Sciatic nerve (tissue), 2 donors: ENCODE data around the gene ARPC5L. TPM values are rescaled to one million over a fixed set of nuclear protein-coding genes. Genes with fewer than 3 reads are reported as not detected.
"Not testable (repeated sequence)": the region's sequence is repeated elsewhere in the genome, so short reads cannot be mapped to it uniquely, and the experiment has no call there.

ENCODE experiments used
- ATAC-seq: fragments of 200-7000 bp; cut with Tn5 transposase; one replicate; pipeline ENCODE4 v1.9.1; 2020; ENCODE audit warnings: mild to moderate bottlenecking, moderate library complexity
- DNase-seq: peaks from one replicate; pipeline ENCODE4 v3.0.0-alpha.2; 2020; ENCODE audit warnings: low spot score
- intact Hi-C: fragments of 100-400 bp; cut with DNase I; formaldehyde crosslinking; loops from one replicate; pipeline ENCODE4 v1.14.2; 2022
- total RNA-seq: library from RNA; stranded (reverse); fragmentation: NEBNext Ultra II Directional; extraction: Animal tissue kit (Norgen Biotek cat#: 25700); gene quantifications from one replicate; pipeline ENCODE4 v1.2.1, GENCODE V29; 2021
- donor health status: DM: no; HTN: no; CAD: no.
- donor health status: DM: no; HTN: no; CAD: no.

Gene ARPC5L
- total RNA-seq, 1 donor from 2014 or later: 21.7 TPM

GRCh38 chr9:124882231-124882630 is 20.3 kb downstream of the ARPC5L start:
- ATAC-seq (no peak), DNase-seq (no peak)
- intact Hi-C loops: no loop called here

GRCh38 chr9:124884376-124884775 is 22.4 kb downstream of the ARPC5L start:
- intact Hi-C loops: no loop called here
- DNase-seq: no peak
- no peak for ATAC-seq

GRCh38 chr9:124885551-124885950 is 23.6 kb downstream of the ARPC5L start:
- ATAC-seq: no peak
- intact Hi-C loops: no loop called here
- no peak for DNase-seq

GRCh38 chr9:124886461-124886860 is 24.5 kb downstream of the ARPC5L start:
- no peak for ATAC-seq
- intact Hi-C loops: no loop called here
- DNase-seq: no peak

GRCh38 chr9:124886866-124887492 is 25.0 kb downstream of the ARPC5L start:
- intact Hi-C loops: no loop called here
- no peak for DNase-seq
- ATAC-seq: peak; percentile 36

GRCh38 chr9:124887832-124888231 is 25.9 kb downstream of the ARPC5L start:
- no peak for ATAC-seq
- intact Hi-C loops: no loop called here
- DNase-seq: no peak

GRCh38 chr9:124889006-124889405 is 27.1 kb downstream of the ARPC5L start:
- intact Hi-C loops: no loop called here
- ATAC-seq: no peak

GRCh38 chr9:124890179-124890578 is 28.2 kb downstream of the ARPC5L start:
- intact Hi-C loops: no loop called here
- no peak for ATAC-seq
- DNase-seq: no peak

More at GRCh38 chr9:124889006-124889405, 27.1 kb downstream of the ARPC5L start:
- no peak for DNase-seq

- ATAC-seq: no peak
- DNase-seq: no peak
- intact Hi-C loops: no loop called here
These were observed 32.3 kb downstream of the ARPC5L start for GRCh38 chr9:124894035-124894740.

GRCh38 chr9:124894741-124895170 is 32.8 kb downstream of the ARPC5L start:
- intact Hi-C loops: no loop called here
- ATAC-seq (peak; percentile 52), DNase-seq (no peak)

GRCh38 chr9:124897570-124898460 is 35.9 kb downstream of the ARPC5L start:
- intact Hi-C loops: no loop called here
- ATAC-seq (no peak), DNase-seq (no peak)

GRCh38 chr9:124899845-124900244 is 37.9 kb downstream of the ARPC5L start:
- intact Hi-C loops: no loop called here
- no peak for ATAC-seq
- DNase-seq: no peak

GRCh38 chr9:124906966-124907365 is 45.0 kb downstream of the ARPC5L start:
- DNase-seq (no peak), ATAC-seq (no peak)
- intact Hi-C loops: no loop called here

- ATAC-seq (no peak), DNase-seq (no peak)
- intact Hi-C loops: no loop called here
These were observed 46.2 kb downstream of the ARPC5L start for GRCh38 chr9:124908098-124908497.

GRCh38 chr9:124911766-124912165 is 49.8 kb downstream of the ARPC5L start:
- no peak for ATAC-seq

GRCh38 chr9:124913378-124913777 is 51.4 kb downstream of the ARPC5L start:
- intact Hi-C loops: no loop called here
- no peak for DNase-seq
- no peak for ATAC-seq

More at GRCh38 chr9:124911766-124912165, 49.8 kb downstream of the ARPC5L start:
- no peak for DNase-seq
- intact Hi-C loops: no loop called here

GRCh38 chr9:124914753-124915405 is 52.9 kb downstream of the ARPC5L start:
- intact Hi-C loops: no loop called here
- no peak for ATAC-seq
- no peak for DNase-seq

GRCh38 chr9:124920394-124920793 is 58.5 kb downstream of the ARPC5L start:
- ATAC-seq, DNase-seq, intact Hi-C loops: not testable (repeated sequence)
